Thoracic aorta endothelial cell (primary cell): ENCODE measurements around the gene APLN. TPM values are rescaled to one million over a fixed set of nuclear protein-coding genes. Genes with fewer than 3 reads are reported as not detected.

Experiments
- total RNA-seq: library from RNA; depleted of rRNA; stranded (reverse); fragments of >200 nt; gene quantifications from 2 replicates; pipeline ENCODE4 v1.2.3, GENCODE V29; 2012

Gene APLN
- total RNA-seq = 132 and 170 TPM in 2 replicates

DNA sequence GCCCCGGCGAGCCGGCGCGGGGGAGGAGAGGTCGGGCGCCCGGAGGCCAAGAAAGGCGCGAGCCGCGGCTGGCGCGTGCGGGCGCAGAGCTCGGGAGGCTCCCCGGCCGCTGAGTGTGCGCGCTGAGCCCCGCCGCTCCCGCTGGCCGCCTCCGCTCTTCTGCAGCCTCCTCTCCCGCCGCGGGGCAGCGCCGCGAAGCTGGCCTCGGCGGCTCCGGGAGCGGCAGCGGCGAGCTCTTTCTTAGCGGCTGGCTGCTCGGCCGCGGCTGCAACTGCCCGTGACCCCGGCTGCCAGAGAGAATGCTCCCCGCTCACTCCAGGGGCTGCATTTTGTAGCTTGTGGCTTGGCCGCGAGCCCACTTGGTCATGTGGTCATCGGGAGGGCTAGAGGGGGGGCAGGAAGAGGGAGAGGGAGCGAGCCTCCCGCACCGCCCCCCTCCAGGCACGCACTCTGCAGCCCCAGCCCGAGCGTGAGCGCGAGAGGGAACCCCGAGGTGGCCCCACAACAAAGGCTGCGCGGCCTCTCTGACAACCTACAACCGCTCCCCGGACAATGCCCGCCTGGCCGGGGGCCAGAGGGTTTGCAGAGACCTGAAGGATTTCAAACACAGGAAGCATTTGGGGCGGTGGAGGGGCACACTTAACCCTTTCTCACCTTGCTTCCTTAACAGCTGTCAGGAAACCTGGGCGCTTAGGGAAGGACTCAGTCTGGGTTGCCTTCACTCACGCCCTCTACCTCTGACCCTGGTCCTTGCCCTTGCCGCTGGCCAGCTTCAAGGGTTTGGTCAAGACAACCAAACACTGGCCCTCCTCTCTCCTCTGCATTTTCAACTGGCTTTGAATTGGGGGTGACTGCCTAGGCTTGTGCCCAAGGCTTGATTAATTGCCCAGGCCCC, at the start of gene APLN:
Gene APLN (minus strand): TSS at position 305 of the 895 bp plus-strand sequence. CDS start 326 bp downstream, outside the sequence.

Other genes starting within 250 kb of the APLN start
- 18.4 and 46.8 TPM in 2 replicates for gene SMARCA1, start 131.5 kb downstream of the APLN start, total RNA-seq
- gene OCRL, start 114.7 kb downstream of the APLN start, total RNA-seq = 22.0 and 22.2 TPM in 2 replicates
- gene XPNPEP2, start 84.0 kb upstream of the APLN start, total RNA-seq = not detected in 2 replicates
- gene SASH3, start 125.0 kb upstream of the APLN start, total RNA-seq = not detected in 2 replicates
- gene ZDHHC9, start 188.9 kb upstream of the APLN start, total RNA-seq = 28.6 and 28.8 TPM in 2 replicates